ENCODE results near the gene AQR. TPM values are rescaled to one million over a fixed set of nuclear protein-coding genes. Genes with fewer than 3 reads are reported as not detected.

AQR gene
- total RNA-seq, 5 donors from 2014 or later (not counting 1 experiment from before 2014, with no cell fraction given) = 35.3 to 48.6 (median 36.3) TPM

DNA sequence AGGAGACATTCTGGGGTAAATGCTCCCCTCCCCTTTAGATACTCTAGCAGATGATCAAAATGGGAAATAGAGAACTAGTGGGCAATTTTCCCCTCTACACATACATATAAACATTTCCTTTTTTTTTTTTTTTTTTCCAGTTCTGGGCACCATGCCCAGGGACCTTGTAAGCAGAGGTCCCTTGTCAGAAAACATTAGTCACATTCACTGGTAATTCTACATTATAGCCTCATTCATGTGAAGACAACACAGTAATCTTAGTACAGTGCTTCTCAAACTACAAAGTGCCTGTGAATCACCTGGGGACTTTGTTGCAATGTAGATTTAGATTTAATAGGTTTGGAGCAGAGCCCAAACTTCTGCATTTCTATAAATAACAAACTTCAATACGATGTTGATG is 114.1 kb downstream of the AQR start:
- ATAC-seq (replicated peaks in 1 of 4) = no peak
- CTCF ChIA-PET = no interaction called here

DNA sequence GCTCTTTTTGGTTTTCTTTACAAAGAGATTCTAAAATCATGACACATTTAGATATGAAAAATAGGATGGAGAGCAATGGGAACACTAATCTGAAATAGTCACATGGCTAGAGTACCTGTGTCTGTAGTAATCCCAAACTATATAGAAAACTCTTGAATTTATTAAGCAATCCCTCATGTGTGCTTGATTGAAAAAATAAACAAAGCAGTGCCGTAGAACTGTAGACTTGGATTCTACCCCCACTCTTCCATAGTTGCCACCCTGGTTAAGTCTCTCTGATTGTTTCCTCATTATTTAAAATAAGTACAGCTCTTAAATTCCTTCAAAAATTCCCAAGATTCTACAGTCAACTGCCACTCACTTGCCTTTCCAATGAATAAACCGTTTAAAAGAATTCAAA is 115.3 kb downstream of the AQR start:
- H3K4me3 ChIP-seq (ENCODE audit: control insufficient read depth in 1 of 2, extremely low read depth in 1 of 2, low read length in 1 of 2) = no peak overlapping the region
- H3K4me1 Mint-ChIP-seq = peaks cover 0 to 2% (median 0%) of the 10 kb centered on the region in 3 donors
- H3K27me3 ChIP-seq (replicated peaks in 1 of 2; ENCODE audit: control insufficient read depth in 2 of 2, extremely low read depth in 1 of 2, insufficient read depth in 2 of 2, low read length in 1 of 2) = no peaks in the 10 kb centered on the region
- DNase-seq (no peak), ATAC-seq (replicated peaks in 1 of 4) (no peak)
- peaks cover 42% of the 10 kb centered on the region for H3K36me3 Mint-ChIP-seq
- ChIA-PET POLR2A (no interaction called here), CTCF (interaction anchor here in 1 of 2 donors (0.6 kb wide), 1 partner anchor 121 kb away, joined by 5 read pairs; no protein-coding TSS in a partner anchor)
- H3K4me3 Mint-ChIP-seq = no peak overlapping the region
- no peak overlapping the region for H3K27ac ChIP-seq (ENCODE audit: low read length)
- no peaks in the 10 kb centered on the region for H3K9me3 Mint-ChIP-seq
- H3K27ac Mint-ChIP-seq = no peak overlapping the region
- peaks cover 0 to 35% of the 10 kb centered on the region in 2 donors for H3K36me3 ChIP-seq (ENCODE audit: control insufficient read depth in 2 of 2, extremely low read depth in 1 of 2, insufficient read depth in 1 of 2, low read length in 1 of 2)
- H3K27me3 Mint-ChIP-seq = no peaks in the 10 kb centered on the region
- H3K9me3 ChIP-seq = no peaks in the 10 kb centered on the region
- no peaks in the 10 kb centered on the region for H3K4me1 ChIP-seq (ENCODE audit: control insufficient read depth in 1 of 2, extremely low read depth in 1 of 2, insufficient read depth in 2 of 2, low read length in 2 of 2)
- 100% methylated on average over 1 of the region's 2 CpGs for WGBS (ENCODE audit: insufficient coverage)

More for the DNA sequence above, 114.1 kb downstream of the AQR start:
- POLR2A ChIA-PET = no interaction called here
- no peak overlapping the region for H3K4me3 ChIP-seq (ENCODE audit: control insufficient read depth in 1 of 2, extremely low read depth in 1 of 2, low read length in 1 of 2)
- H3K27me3 ChIP-seq (replicated peaks in 1 of 2; ENCODE audit: control insufficient read depth in 2 of 2, extremely low read depth in 1 of 2, insufficient read depth in 2 of 2, low read length in 1 of 2) = no peaks in the 10 kb centered on the region
- DNase-seq = no peak
- Mint-ChIP-seq H3K4me1 (peaks cover 0 to 2% (median 0%) of the 10 kb centered on the region in 3 donors), H3K27ac (no peak overlapping the region), H3K36me3 (peaks cover 53% of the 10 kb centered on the region), H3K4me3 (no peak overlapping the region), H3K9me3 (no peaks in the 10 kb centered on the region), H3K27me3 (no peaks in the 10 kb centered on the region)
- no peaks in the 10 kb centered on the region for H3K4me1 ChIP-seq (ENCODE audit: control insufficient read depth in 1 of 2, extremely low read depth in 1 of 2, insufficient read depth in 2 of 2, low read length in 2 of 2)
- no CpG with 5 or more reads among the region's 1 CpG for WGBS (ENCODE audit: insufficient coverage)
- no peaks in the 10 kb centered on the region for H3K9me3 ChIP-seq
- peaks cover 0 to 46% of the 10 kb centered on the region in 2 donors for H3K36me3 ChIP-seq (ENCODE audit: control insufficient read depth in 2 of 2, extremely low read depth in 1 of 2, insufficient read depth in 1 of 2, low read length in 1 of 2)
- no peak overlapping the region for H3K27ac ChIP-seq (ENCODE audit: low read length)

DNA sequence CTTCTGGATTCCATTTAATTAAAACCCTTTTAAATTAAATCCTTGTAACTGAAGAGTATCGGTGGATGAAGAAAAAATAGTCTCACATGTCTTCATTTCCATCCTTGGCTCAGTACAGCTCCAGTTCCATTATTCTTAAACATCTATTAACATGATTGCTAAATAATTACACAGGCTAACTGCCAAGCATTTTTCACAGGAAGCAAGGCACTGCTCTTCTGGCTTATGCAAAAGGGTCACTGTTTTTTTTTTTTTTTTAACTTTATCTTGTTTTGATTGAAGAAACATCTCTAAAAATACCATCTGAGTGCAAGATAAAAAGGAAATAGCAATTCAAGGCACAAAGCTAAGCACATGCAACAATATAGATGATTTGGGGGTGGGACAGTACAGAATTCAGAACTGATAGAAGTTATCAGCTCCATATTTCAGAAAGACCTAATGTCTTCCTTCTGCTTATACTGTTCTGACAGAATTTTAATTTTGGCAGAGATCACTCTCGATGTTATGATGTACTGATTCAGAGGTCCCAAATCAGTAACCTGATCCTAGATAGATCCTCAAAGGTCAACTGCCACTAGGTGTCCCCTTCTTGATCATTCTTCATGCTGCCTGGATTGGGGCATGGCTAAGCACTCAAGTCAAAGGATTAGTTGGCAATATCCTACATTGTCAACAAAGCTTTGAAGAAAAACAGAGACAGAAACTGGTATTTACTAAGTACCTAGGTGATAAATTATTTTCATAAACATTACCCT is 116.4 kb downstream of the AQR start:
- H3K27ac Mint-ChIP-seq = no peak overlapping the region
- peaks cover 32% of the 10 kb centered on the region for H3K36me3 Mint-ChIP-seq
- H3K9me3 Mint-ChIP-seq = no peaks in the 10 kb centered on the region
- H3K4me1 Mint-ChIP-seq = peaks cover 0 to 2% (median 0%) of the 10 kb centered on the region in 3 donors
- WGBS (ENCODE audit: insufficient coverage) = no CpG with 5 or more reads among the region's 2 CpGs
- Histone ChIP-seq H3K27ac (ENCODE audit: low read length) (no peak overlapping the region), H3K27me3 (replicated peaks in 1 of 2; ENCODE audit: control insufficient read depth in 2 of 2, extremely low read depth in 1 of 2, insufficient read depth in 2 of 2, low read length in 1 of 2) (no peaks in the 10 kb centered on the region), H3K36me3 (ENCODE audit: control insufficient read depth in 2 of 2, extremely low read depth in 1 of 2, insufficient read depth in 1 of 2, low read length in 1 of 2) (peaks cover 0 to 29% of the 10 kb centered on the region in 2 donors), H3K9me3 (no peaks in the 10 kb centered on the region), H3K4me3 (ENCODE audit: control insufficient read depth in 1 of 2, extremely low read depth in 1 of 2, low read length in 1 of 2) (no peak overlapping the region), H3K4me1 (ENCODE audit: control insufficient read depth in 1 of 2, extremely low read depth in 1 of 2, insufficient read depth in 2 of 2, low read length in 2 of 2) (no peaks in the 10 kb centered on the region)
- ChIA-PET CTCF (interaction anchor here (0.6 to 0.7 kb wide), 3 partner anchors 9 to 122 kb away, joined by 5 to 6 read pairs (median 5); no protein-coding TSS in a partner anchor), POLR2A (no interaction called here)
- ATAC-seq (replicated peaks in 1 of 4) (no peak), DNase-seq (no peak)
- H3K27me3 Mint-ChIP-seq = no peaks in the 10 kb centered on the region
- no peak overlapping the region for H3K4me3 Mint-ChIP-seq

DNA sequence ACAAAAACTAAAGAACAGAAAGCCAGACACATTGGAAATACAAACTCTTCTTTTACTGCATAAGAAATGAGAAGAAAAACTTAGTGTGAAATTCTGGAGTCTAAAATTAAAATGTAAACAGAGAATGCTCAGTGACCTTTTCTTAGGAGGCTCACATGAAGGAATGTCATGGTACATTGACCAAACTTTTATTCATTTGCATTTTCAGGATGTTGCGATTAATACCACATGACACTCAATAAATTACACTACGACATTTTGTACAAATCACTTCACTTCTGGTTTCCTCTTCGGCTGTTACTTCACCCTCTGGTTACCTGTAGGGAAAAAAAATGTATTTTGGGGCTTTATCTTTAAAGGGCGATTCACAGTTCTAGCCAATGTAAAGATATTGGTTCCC is 117.8 kb downstream of the AQR start:
- WGBS (ENCODE audit: insufficient coverage) = no CpG with 5 or more reads among the region's 4 CpGs
- H3K27ac Mint-ChIP-seq = no peak overlapping the region

DNA sequence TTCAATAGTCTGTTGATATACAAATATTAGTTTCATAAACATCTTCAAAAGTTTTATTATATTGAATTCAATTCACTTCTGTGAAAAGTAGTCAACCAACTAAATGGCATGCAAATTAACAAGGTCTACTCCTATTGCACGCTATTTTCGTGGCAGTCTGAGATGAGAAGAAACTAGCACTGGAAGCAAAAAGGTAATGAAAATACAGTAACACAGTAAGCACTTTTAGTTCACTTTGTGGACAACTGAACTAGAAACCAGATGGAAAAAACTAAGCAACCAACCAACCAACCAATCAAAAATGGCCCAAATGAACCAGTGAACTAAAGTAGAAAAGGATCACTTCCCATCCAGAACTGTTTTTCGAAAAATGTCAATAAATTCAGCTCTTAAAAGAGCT is 118.5 kb downstream of the AQR start:
- 100% methylated on average over 1 of the region's 3 CpGs for WGBS (ENCODE audit: insufficient coverage)
- no peak overlapping the region for H3K27ac Mint-ChIP-seq
- no peaks in the 10 kb centered on the region for H3K27me3 Mint-ChIP-seq
- H3K9me3 ChIP-seq = no peaks in the 10 kb centered on the region
- ChIA-PET CTCF (no interaction called here), POLR2A (no interaction called here)
- no peaks in the 10 kb centered on the region for H3K9me3 Mint-ChIP-seq
- H3K4me3 ChIP-seq (ENCODE audit: control insufficient read depth in 1 of 2, extremely low read depth in 1 of 2, low read length in 1 of 2) = no peak overlapping the region
- H3K36me3 Mint-ChIP-seq = peaks cover 18% of the 10 kb centered on the region
- H3K36me3 ChIP-seq (ENCODE audit: control insufficient read depth in 2 of 2, extremely low read depth in 1 of 2, insufficient read depth in 1 of 2, low read length in 1 of 2) = peaks cover 0 to 10% of the 10 kb centered on the region in 2 donors
- peaks cover 0 to 2% (median 0%) of the 10 kb centered on the region in 3 donors for H3K4me1 Mint-ChIP-seq
- ATAC-seq (replicated peaks in 1 of 4) (no peak), DNase-seq (no peak)
- no peaks in the 10 kb centered on the region for H3K4me1 ChIP-seq (ENCODE audit: control insufficient read depth in 1 of 2, extremely low read depth in 1 of 2, insufficient read depth in 2 of 2, low read length in 2 of 2)
- H3K27me3 ChIP-seq (replicated peaks in 1 of 2; ENCODE audit: control insufficient read depth in 2 of 2, extremely low read depth in 1 of 2, insufficient read depth in 2 of 2, low read length in 1 of 2) = no peaks in the 10 kb centered on the region
- no peak overlapping the region for H3K4me3 Mint-ChIP-seq
- H3K27ac ChIP-seq (ENCODE audit: low read length) = no peak overlapping the region

More for the DNA sequence above, 117.8 kb downstream of the AQR start:
- Mint-ChIP-seq H3K9me3 (no peaks in the 10 kb centered on the region), H3K27me3 (no peaks in the 10 kb centered on the region), H3K36me3 (peaks cover 22% of the 10 kb centered on the region), H3K4me3 (no peak overlapping the region), H3K4me1 (peaks cover 0 to 2% (median 0%) of the 10 kb centered on the region in 3 donors)
- ATAC-seq (replicated peaks in 1 of 4) = no peak
- H3K4me3 ChIP-seq (ENCODE audit: control insufficient read depth in 1 of 2, extremely low read depth in 1 of 2, low read length in 1 of 2) = no peak overlapping the region
- no peaks in the 10 kb centered on the region for H3K9me3 ChIP-seq
- DNase-seq = no peak
- no peaks in the 10 kb centered on the region for H3K27me3 ChIP-seq (replicated peaks in 1 of 2; ENCODE audit: control insufficient read depth in 2 of 2, extremely low read depth in 1 of 2, insufficient read depth in 2 of 2, low read length in 1 of 2)
- H3K4me1 ChIP-seq (ENCODE audit: control insufficient read depth in 1 of 2, extremely low read depth in 1 of 2, insufficient read depth in 2 of 2, low read length in 2 of 2) = no peaks in the 10 kb centered on the region
- ChIA-PET CTCF (no interaction called here), POLR2A (no interaction called here)
- peaks cover 0 to 18% of the 10 kb centered on the region in 2 donors for H3K36me3 ChIP-seq (ENCODE audit: control insufficient read depth in 2 of 2, extremely low read depth in 1 of 2, insufficient read depth in 1 of 2, low read length in 1 of 2)
- no peak overlapping the region for H3K27ac ChIP-seq (ENCODE audit: low read length)

DNA sequence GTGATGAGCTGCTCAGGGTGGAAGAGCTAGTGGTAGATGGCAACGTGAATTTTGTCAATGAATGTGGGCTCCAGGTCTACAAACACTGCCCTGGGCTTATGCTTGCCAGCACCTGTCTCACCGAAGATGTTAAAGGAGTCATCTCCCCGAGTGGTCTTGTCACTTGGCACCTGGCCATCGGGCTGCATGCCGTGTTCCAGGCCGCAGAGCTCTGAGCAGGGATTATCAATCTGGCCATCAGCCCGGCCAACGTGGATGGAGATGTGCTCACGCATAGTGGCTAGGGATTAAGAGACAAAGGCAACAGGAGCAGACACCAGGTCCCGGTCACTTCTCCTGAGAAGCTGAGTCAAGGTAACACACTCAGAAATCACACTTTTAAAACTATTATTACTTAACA is 119.4 kb downstream of the AQR start:
- Mint-ChIP-seq H3K9me3 (no peaks in the 10 kb centered on the region), H3K27me3 (no peaks in the 10 kb centered on the region), H3K4me3 (no peak overlapping the region), H3K27ac (no peak overlapping the region), H3K4me1 (peaks cover 0 to 2% (median 0%) of the 10 kb centered on the region in 3 donors), H3K36me3 (peaks cover 14% of the 10 kb centered on the region)
- Histone ChIP-seq H3K9me3 (no peaks in the 10 kb centered on the region), H3K27ac (ENCODE audit: low read length) (no peak overlapping the region), H3K27me3 (replicated peaks in 1 of 2; ENCODE audit: control insufficient read depth in 2 of 2, extremely low read depth in 1 of 2, insufficient read depth in 2 of 2, low read length in 1 of 2) (no peaks in the 10 kb centered on the region), H3K4me3 (ENCODE audit: control insufficient read depth in 1 of 2, extremely low read depth in 1 of 2, low read length in 1 of 2) (no peak overlapping the region), H3K4me1 (ENCODE audit: control insufficient read depth in 1 of 2, extremely low read depth in 1 of 2, insufficient read depth in 2 of 2, low read length in 2 of 2) (no peaks in the 10 kb centered on the region), H3K36me3 (ENCODE audit: control insufficient read depth in 2 of 2, extremely low read depth in 1 of 2, insufficient read depth in 1 of 2, low read length in 1 of 2) (peaks cover 0 to 2% of the 10 kb centered on the region in 2 donors)
- 97% methylated on average over 9 of the region's 10 CpGs for WGBS (ENCODE audit: insufficient coverage)
- ATAC-seq (replicated peaks in 1 of 4) = no peak
- DNase-seq = no peak
- CTCF ChIA-PET = no interaction called here
- POLR2A ChIA-PET = no interaction called here

All from T-cell (primary cell).